ENCODE results near the gene CACNG5.
A peak's percentile ranks its signal among the peaks of the same experiment; 100 is the strongest.
"Not testable (repeated sequence)": the region's sequence is repeated elsewhere in the genome, so short reads cannot be mapped to it uniquely, and the experiment has no call there.

CACNG5 gene

DNA sequence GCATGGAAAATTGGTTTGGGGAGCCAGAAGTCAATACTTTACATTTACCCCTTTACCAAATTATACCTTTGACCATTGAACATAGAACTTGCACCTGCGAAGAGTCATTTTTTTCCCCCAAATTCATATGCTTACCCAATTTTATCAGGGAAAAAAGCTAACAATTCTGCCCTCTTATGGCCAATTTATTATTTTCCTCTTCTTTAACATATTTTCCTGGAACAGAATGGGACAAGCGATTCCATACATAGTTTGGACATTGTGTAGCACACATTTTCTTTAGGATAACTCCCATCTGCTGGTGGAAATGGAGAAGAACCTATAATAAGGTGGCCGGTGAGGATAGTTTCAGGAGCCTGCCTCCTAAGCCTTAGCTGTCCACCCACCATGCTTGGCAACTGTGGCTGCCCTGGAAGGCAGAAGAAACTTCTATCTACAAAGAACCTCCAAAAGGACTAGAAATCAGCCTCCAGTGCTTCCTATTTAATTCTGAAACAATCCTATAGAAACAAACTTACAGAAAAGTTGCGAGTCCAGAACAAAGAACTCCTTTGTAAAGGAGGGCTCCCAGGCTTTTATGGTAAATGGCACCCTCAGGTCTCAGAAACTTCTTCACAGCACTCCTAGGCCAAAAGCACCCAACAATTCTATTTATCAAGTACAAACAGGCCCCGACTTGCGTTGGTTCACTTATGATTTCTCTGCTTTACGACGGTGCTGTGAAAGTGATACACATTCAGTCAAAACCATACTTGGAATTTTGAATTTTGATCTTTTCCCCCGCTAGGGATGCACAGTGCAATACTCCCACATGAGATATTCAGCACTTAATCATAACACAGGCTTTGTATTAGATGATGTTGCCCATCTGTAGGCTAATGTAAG is 65.5 kb downstream of the CACNG5 start:
- TF ChIP-seq, protein P1, sequence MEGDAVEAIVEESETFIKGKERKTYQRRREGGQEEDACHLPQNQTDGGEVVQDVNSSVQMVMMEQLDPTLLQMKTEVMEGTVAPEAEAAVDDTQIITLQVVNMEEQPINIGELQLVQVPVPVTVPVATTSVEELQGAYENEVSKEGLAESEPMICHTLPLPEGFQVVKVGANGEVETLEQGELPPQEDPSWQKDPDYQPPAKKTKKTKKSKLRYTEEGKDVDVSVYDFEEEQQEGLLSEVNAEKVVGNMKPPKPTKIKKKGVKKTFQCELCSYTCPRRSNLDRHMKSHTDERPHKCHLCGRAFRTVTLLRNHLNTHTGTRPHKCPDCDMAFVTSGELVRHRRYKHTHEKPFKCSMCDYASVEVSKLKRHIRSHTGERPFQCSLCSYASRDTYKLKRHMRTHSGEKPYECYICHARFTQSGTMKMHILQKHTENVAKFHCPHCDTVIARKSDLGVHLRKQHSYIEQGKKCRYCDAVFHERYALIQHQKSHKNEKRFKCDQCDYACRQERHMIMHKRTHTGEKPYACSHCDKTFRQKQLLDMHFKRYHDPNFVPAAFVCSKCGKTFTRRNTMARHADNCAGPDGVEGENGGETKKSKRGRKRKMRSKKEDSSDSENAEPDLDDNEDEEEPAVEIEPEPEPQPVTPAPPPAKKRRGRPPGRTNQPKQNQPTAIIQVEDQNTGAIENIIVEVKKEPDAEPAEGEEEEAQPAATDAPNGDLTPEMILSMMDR (IDR thresholded peaks at IDR 0.05; ENCODE audit: control insufficient read depth, insufficient read depth, low read depth, low read length, missing control alignments) = peak; percentile 33
- H3K4me3 ChIP-seq (ENCODE audit: control insufficient read depth, low read depth, low read length) = no peak overlapping the region
- no peak for DNase-seq (ENCODE audit: low read depth)

DNA sequence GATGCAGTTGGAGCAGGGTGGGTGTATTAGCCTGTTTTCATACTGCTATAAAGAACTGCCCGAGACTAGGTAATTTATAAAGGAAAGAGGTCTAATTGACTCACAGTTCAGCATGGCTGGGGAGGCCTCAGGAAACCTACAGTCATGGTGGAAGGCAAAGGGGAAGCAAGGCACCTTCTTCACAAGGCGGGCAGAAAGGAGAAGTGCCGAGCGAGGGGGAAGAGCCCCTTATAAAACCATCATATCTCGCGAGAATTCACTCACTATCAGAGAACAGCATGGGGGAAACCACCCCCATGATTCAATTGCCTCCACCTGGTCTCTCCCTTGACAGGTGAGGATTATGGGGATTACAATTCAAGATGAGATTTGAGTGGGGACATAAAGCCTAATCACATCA is 68.4 kb downstream of the CACNG5 start:
- DNase-seq (ENCODE audit: low read depth); H3K4me3 ChIP-seq (ENCODE audit: control insufficient read depth, low read depth, low read length): not testable (repeated sequence)

DNA sequence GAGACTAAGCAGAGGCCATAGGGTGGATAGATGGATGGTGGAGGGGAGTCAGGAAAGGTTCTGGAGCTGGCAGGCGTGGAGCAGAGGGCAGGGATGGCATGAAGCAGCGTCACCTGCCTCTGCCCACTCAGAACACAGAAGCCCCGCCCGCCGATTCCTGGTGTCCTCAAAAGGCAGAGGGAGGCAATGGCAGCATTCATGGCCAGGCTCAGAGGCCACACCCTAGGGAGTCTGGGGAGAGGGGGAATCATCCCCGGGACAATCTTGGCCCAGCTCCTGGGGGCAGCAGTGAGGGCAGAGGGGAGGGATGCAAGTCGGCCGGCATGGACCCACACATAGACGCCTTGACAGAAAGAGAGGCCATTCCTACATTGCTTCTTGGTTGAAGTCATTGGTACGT is 68.9 kb downstream of the CACNG5 start:
- no peak overlapping the region for H3K4me3 ChIP-seq (ENCODE audit: control insufficient read depth, low read depth, low read length)
- TF ChIP-seq, protein P1 (IDR thresholded peaks at IDR 0.05; ENCODE audit: control insufficient read depth, insufficient read depth, low read depth, low read length, missing control alignments) = no peak
- DNase-seq (ENCODE audit: low read depth) = no peak

DNA sequence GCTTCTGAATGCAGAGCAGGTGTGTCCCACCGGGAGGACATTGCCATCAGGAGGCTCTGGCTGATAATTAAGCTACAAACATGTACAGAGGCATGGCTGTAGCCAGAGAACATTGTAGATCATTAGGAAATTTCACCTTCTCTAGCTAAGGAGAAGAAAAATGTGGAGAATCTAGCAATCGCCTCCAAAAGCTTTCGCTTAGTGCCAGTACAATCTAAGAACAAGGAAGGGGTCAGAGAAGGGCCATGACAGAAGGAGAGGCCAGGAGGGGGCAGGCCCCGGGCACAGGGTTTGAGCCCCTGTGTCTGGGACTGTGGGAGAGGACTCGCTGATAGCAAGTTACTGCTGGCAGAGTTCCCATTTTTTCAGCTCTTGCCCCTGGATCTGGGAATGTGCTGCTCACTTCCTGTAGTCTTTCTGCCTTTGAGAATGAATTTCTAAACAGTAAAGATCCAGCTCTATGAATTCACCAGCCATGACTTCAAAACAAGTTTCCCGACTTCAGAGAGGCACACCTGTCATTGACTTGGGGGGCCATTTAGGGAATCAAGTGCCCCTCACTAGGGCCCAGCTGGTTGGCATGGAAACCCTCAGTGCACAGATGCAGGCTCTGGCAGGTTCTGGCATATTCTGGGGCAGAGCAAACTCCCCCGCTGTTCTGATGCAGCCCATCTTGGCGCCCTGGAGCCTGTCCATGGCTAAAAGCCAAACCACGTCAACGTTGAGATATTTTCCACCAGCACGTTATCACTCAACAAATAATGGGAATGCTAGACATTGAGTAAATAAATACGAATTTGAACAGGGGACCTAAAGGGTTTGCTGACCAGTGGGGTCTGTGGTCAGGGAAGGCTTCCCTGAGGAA is 70.1 kb downstream of the CACNG5 start:
- no peak overlapping the region for H3K4me3 ChIP-seq (ENCODE audit: control insufficient read depth, low read depth, low read length)
- TF ChIP-seq, protein P1 (IDR thresholded peaks at IDR 0.05; ENCODE audit: control insufficient read depth, insufficient read depth, low read depth, low read length, missing control alignments) = no peak
- no peak for DNase-seq (ENCODE audit: low read depth)

DNA sequence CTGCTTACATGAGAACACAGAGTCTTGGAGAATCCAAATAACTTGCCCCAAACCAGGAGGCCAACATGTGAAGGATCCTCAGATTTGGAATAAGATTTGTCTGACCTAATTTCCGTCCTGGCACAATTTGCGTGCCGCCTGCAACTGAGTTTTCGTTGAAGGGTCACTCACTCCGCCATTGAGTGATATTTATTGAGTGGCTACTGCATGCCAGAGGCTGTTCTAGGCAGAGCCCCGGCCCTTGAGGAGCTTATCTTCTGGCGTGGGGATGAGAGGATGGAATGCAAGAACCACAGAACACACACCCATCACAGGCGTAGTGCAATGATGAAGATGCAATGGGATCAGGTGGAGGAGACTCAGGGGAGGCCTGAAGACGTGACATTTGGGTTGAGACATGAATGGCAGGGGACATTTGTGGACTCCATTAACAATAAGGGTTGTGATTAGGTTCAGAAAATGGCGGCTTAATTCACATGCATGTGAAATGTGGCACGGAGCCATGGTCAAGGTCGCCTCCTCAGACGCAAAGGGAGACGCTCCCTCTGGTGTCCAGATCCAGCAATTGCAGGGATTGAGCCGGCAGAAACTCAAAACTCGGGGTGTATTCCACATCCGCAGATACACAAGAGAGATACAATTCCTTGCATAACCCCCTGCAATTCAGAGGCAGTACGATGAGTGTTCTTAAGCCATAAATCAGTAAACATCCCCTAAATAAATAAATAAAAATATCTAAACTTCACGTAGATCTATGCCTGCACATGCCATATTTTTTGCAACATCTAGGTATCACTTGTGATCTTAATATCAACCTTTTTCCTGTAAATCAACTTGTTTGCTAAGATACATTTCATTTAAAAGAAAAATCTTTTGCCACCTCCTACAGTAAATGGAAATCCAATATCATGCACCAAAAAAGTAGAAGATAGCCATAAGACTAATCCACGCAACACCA is 71.7 kb downstream of the CACNG5 start:
- TF ChIP-seq, protein P1 (IDR thresholded peaks at IDR 0.05; ENCODE audit: control insufficient read depth, insufficient read depth, low read depth, low read length, missing control alignments) = peak; percentile 89
- peak; percentile 23 for DNase-seq (ENCODE audit: low read depth)
- H3K4me3 ChIP-seq (ENCODE audit: control insufficient read depth, low read depth, low read length) = no peak overlapping the region

DNA sequence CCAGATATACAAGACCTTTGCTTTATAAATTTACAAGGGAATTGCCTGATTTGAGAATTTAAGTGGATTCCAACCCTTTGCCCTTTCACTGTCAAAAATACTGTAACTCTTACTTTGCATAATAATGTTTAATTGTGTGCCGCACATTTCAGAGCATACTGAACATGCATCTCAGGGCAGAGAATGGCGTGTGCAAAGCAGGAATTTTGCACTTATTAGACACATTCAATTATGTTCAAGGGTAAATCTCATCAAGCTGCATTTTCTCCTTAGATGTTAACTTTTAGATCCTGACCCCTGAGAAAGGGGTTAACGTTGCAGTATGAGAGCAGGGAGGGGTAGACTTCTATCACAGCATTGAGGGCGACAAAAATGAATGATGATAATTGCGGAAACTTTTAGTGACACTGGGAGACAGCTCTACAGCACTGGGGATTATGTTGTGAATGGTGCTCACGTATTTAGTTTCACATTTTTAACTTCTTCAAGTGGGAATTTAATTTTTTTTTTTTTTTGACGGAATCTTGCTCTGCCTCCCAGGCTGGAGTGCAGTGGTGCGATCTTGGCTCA is 75.0 kb downstream of the CACNG5 start:
- TF ChIP-seq, protein P1 (IDR thresholded peaks at IDR 0.05; ENCODE audit: control insufficient read depth, insufficient read depth, low read depth, low read length, missing control alignments) = no peak
- H3K4me3 ChIP-seq (ENCODE audit: control insufficient read depth, low read depth, low read length) = no peak overlapping the region
- no peak for DNase-seq (ENCODE audit: low read depth)
